Measurements from ENCODE around the gene ACOXL.

- TF ChIP-seq, protein P1, sequence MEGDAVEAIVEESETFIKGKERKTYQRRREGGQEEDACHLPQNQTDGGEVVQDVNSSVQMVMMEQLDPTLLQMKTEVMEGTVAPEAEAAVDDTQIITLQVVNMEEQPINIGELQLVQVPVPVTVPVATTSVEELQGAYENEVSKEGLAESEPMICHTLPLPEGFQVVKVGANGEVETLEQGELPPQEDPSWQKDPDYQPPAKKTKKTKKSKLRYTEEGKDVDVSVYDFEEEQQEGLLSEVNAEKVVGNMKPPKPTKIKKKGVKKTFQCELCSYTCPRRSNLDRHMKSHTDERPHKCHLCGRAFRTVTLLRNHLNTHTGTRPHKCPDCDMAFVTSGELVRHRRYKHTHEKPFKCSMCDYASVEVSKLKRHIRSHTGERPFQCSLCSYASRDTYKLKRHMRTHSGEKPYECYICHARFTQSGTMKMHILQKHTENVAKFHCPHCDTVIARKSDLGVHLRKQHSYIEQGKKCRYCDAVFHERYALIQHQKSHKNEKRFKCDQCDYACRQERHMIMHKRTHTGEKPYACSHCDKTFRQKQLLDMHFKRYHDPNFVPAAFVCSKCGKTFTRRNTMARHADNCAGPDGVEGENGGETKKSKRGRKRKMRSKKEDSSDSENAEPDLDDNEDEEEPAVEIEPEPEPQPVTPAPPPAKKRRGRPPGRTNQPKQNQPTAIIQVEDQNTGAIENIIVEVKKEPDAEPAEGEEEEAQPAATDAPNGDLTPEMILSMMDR (IDR thresholded peaks at IDR 0.05; ENCODE audit: low read depth, low read length, poor library complexity, severe bottlenecking), result no peak
- no peak for TF ChIP-seq EZH2phosphoT487 (IDR thresholded peaks at IDR 0.05; ENCODE audit: borderline replicate concordance, low read length)
These were observed 424.8 kb downstream of the ACOXL start for GRCh38 chr2:111157071-111157661.
